CD4-positive, alpha-beta T cell treated with Interleukin-15 for 4 hours (primary cell): ENCODE data around the gene SLC16A5.
"Not testable (repeated sequence)": the region's sequence is repeated elsewhere in the genome, so short reads cannot be mapped to it uniquely, and the experiment has no call there.

Experiments used
- DNase-seq: peaks from one replicate; pipeline ENCODE4 v3.0.0-alpha.2; 2020; ENCODE audit warnings: low spot score

SLC16A5 gene

DNA sequence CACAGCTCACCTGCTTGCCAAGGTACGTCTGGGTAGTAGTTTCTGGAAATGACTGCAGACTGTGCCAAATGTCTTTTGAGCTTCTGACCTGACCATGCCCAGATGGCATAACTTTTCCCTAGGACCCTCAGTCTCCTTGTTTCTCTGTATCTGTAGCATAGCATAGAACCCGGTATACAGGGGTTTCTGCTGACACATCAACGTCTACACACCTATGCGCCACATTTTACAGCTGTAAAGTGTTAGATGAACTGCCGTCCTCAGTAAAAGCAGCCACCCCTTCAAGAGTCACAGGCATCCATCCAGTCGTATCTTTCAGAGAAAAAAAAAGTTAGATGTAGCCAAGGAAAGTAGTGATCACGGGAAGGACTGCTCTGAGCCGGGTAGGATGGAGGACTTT, 23.3 kb upstream of the SLC16A5 start:
- no peak for DNase-seq

DNA sequence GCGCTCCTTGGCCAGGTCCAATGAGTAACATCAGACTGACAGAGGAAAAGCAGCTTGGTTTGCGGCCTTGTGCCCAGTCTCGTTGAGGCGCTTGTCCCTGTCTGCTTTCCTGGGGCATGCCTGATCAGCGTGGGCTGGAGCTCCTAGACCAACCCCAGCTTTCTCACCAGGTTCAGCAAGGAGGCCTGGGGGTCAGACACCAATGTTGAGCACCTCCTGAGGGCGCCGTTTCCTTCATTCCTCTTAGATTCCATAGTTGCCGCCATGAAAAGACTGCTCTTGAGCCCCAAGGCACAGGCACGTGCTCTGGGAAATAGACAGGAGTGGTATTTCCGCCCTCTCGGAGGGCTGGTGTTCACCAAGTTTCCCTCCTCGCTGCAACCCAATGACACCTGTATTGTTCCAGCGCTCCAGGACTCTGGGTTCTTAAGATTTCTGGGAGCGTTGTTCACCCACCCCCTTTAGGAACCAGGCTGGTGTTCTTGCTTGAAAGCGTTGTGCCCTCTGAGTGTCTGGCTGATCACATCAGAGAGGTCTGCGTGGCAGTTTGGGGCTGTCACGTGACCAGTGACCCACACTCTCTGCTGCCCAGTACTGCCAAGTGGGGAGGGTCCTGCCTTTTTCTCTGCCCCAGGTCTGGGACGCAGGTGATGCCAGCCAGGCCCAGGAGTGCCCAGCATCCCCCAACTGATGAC, 22.7 kb upstream of the SLC16A5 start:
- DNase-seq: no peak

DNA sequence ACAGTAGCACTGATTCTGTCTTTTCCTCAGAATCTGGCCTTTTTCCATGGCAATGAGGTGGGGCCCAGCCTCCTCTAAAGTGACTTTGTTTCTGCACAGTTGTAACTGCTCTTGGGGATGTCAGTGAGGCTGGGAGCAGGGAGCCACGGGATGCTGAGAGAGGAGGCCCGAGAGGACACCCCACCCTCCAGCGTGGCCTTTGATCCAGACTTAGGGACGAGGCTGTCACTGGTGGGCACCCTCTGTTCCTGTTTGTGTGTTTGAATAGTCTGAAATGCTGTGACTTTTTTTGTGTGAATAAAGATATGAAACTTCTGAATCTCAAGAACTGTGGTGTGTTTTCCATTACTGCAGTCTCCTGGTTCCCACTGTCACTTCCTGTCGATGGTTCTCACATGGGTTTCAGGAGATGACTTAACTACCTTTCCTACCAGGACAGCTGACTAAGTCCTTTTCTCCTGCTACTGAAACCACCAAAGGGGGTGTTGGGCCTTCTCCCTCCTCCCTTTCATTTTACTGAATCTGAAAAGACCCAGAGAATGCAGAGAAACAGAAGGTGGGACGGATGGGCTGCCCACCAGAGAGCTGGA, 22.1 kb upstream of the SLC16A5 start:
- no peak for DNase-seq

- DNase-seq: peak; percentile 25
These were observed 19.9 kb upstream of the SLC16A5 start for GRCh38 chr17:75067856-75068255.

DNA sequence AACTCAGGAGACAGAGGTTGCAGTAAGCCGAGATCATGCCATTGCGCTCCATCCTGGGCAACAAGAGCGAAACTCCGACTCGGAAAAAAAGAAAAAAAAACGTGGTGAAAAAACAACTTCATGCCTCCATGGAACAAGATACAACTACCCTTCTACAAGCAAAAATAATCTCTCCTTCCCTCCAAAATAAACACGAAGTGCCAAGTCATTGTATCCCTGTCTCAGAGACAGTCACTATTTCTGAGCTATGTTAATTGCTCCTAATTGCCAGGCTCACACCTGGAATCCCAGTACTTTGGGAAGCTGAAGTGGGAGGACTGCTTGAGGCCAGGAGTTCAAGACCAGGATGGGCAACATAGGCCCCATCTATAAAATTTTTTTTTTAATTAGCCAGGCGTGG, 19.0 kb upstream of the SLC16A5 start:
- no peak for DNase-seq

DNA sequence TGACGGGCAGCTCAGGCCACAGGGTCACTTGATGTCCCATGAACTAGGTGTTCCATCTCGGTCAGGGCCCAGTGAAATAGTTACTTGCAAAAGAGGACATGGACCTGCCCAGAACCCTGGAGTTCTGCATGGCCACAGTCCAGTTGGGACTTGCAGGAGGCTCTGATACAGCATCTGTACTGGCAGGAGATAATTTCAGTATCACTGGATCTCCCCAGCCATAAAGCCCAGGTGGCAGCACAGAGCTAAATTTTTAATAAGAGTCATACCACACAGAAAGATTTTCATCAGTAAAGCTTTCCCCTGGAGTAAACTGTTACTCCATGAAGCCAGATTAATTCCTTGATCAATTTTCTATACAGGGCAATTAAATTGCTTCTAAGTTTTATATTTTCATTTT, 18.0 kb upstream of the SLC16A5 start:
- DNase-seq: no peak

DNA sequence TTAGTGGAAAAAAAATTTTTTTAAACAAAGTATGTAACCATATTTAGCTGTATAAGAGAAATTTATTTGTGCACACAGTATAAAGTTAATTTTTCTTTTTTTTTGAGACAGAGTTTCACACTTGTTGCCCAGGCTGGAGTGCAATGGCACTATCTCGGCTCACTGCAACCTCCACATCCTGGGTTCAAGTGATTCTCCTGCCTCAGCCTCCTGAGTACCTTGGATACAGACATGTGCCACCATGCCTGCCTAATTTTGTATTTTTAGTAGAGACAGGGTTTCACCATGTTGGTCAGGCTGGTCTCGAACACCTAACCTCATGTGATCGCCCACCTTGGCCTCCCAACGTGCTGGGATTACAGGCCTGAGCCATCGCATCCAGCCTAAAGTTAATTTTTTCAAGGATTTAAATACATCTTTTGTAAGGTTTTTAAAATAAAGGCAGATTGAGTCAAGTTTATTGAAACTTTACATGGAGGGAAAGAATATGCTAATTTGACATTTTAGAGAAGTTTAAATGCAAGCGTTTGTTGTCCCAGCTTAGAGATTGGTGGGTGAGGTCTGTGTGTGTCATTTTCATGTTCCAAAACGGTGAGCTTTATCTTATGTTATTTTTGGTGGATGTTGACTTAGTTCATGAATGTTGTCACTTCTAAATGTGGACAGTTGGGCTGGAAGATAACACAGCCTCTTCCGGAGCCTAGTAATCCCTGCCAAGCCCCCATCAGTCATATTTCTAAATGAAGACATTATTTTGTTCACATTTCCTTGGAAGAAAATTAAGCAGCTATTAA, 16.1 kb upstream of the SLC16A5 start:
- DNase-seq: not testable (repeated sequence)

DNA sequence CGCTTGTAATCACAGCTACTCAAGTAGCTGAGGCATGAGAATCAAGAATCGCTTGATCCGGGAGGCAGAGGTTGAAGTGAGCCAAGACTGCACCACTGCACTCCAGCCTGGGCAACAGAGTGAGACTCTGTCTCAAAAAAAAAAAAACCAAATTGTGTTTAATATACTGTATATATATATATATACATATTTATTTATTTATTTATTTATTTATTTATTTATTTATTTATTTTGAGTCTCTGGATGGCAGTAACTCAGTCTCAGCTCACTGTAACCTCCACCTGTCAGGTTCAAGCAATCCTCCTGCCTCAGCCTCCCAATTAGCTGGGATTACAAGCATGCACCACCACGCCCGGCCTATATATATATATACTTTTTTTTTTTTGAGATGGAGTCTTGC, 14.8 kb upstream of the SLC16A5 start:
- DNase-seq: not testable (repeated sequence)

DNA sequence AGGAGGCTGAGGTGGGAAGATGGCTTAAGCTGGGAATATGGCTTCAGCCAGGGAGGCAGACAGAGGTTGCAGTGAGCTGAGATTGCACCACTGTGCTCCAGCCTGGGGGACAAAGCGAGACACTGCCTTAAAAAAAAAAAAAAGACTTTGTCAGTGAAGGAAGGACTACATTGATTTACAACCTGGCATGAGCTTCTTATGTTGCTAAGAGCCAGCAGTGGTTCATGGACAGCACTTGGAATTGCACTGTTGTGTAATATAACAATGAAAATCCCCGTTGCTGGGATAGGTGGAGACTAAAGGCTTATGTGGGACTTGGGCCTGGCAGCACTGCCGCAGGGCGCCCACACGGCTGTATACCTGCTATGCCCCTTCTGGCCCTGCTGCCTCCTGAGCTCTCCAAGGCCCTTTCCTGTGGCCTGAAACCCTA, 14.1 kb upstream of the SLC16A5 start:
- DNase-seq: no peak

GRCh38 chr17:75074532-75074931, 13.2 kb upstream of the SLC16A5 start:
- DNase-seq: no peak

DNA sequence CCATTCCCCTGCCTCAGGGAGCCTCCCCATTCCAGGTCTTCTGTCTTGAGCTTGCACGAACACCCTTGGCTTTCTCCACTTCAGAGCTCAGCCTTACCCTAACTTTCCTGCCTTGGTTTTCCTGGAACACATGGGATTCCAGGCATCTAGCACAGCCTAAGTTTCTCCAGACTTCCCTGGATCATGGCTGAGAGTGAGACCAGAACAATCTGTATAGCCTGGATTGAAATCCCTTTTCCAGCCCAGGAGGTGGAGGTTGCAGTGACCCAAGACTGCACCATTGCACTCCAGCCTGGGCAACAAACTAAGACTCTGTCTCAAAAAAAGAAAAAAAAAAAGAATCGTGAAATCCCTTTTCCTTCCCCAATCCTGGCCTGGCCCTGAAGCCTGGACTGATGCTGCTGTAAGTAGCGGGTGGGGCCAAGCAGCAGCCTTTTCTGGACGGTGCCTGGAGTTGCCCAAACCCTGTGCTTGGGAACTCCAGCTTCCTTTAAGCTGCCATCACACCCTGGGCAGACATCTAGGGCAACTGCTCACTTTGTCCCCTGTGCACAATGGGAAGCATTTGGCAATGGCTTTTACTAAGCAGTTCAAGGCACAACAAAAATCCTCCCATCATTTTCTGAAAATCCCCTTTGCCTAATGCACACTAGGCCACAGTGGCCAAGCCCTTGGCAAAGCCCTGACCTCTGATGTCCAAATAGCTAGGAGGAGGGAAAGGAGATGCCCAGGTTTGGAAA, 12.0 kb upstream of the SLC16A5 start:
- no peak for DNase-seq

DNA sequence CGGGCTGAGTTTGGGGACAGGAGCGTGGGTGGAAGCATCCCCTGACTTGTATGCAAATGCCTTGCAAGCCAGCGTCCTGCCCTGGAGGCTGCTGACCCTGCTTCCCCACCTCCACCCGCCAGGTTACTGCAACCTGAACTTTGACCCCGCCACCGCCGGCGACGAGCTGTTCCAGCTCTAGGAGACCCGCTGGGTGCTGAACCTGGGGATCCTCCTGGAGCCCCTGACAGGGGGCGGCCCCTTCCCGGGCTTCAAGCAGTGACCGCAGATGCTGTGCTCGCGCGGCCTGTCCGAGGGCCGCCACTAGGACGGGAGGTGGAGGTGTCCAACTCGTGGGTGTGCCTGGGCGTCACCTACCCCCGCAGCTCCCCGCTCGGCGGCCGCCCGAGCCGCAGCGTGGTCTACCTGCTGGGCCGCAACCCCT, 10.7 kb upstream of the SLC16A5 start:
- no peak for DNase-seq

DNA sequence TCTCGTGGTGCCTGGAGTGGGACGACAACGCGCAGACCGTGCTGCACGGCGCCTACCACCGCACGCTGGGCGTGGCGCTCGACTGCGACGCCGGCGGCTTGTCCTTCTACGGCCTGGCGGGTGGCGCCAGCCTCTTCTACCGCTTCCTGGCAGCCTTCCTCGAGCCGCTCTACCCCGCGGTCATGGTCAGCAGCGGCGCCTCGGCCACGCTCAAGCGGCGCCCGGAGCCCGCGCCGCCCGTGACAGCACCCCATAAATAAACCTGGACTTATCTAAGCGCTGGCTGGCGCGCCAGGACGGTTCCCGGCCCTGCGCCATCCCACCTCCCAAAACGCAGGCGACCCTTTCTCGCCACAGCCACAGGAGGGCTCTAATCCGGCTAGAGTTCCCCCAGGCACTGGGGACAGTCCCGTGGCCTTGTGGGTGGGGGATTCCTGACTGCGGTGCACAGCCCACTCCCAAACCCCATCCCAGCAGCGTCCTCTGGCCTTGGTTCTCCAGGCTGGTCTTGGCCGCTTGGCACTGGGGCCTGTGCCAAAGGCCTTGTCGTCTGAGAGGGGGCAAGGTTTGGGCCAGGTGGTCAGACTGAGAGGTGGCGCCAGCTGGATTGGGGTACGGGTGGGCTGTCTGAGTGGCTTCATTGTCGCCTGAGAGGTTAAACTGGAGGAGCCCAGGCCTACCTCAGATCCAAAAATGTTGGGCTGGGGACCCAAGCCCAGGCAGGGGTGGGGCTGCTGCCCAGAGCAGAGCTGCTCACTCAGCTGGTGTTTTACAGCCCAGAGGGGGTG, 10.1 kb upstream of the SLC16A5 start:
- peak; percentile 43 for DNase-seq

- no peak for DNase-seq
These were observed 9.3 kb upstream of the SLC16A5 start for GRCh38 chr17:75078284-75079022.

DNA sequence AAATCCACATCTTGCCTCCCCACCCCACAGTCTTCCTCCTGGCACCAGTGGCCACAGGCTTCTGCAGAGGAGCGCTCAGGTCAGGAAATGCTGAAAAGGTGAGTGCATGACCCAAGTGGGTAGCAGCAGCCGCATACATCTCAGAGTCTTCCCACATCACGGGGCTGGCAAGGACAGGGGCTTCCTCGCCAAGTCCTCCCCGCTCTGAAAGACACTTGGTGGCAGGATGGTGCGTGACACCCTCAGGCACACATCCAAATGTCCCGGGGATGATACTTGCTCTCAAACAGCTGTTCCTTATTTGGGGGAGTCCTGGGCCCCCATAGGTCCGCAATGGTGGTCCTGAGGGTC, 8.8 kb upstream of the SLC16A5 start:
- DNase-seq: no peak

DNA sequence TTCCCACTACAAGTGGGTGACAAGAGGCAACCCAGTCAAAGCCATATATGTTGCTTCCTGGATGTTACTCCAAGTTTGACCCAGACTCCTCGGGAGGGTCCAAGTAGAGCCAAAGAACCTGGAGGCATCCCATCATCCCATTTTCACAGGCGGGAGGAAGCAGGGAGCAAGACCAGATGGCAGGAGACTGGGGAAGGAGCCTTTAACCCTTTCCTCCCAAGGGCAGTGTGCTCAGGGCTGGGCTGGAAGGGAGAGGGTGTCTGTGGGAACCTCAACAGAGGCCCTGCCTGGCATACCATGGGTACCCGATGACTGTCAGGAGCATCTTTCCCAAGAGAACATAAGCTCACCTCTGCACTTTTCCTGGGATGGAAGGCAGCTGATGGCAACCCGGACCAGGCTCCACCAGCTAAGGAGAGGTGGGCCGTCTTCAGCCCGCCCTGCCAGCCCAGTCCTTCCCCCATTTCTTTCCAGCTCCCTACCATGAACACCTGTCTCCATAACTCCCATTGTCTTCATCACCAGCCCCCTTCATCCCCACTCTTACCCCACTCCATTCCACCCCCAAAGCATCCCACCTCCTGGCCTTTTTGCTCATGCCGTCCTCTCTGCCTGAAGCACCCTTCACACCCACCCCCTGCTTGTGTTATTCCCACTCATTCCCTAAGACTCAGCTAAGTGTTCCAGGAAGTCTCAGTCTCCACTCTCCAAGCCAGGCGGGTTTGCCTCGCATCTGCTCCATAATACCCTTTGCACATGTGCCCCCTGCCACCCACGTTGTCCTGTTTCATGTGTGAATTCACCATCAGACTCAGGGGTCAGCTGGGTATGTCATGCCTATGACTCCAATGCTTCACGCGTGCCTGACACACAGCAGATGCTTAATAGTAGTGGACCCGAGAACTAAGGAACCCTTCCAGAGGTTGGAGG, 5.9 kb upstream of the SLC16A5 start:
- no peak for DNase-seq

GRCh38 chr17:75082683-75083082, 5.1 kb upstream of the SLC16A5 start:
- no peak for DNase-seq

- DNase-seq: no peak
These were observed 3.6 kb upstream of the SLC16A5 start for GRCh38 chr17:75084039-75084660.

DNA sequence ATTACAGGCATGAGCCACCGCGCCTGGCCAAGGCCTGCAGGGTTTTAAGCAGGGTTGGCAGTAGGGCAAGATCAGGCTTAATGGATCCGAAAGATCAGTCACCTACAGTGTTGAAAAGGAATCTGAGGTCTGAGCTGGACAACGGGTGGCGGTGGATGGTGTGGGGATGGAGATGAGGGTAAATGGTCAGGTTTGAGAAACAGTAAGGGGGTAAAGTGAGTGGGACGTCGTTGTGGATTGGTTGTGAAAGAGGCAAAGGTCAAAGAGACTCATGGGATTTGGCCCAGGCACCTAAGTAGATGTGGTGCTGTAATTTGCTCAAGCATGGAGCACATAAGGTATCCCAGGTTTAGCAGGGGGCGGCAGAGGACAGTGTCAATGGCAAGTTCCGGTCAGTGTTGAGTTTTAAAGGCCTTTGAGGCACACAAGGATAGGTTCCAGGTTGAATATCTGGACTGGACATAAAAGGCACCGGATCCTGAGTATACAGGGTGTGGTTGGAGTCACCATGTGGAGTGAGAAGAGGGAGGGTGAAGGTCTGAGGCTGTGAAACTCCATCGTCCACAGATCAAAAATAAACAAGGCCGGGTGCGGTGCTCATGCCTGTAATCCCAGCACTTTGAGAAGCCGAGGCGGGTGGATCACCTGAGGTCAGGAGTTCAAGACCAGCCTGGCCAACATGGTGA, 1.1 kb upstream of the SLC16A5 start:
- DNase-seq: no peak
